ENCODE measurements around the gene TGFBR3L.

- TF ChIP-seq YY1 (IDR thresholded peaks at IDR 0.05; ENCODE audit: insufficient read depth, insufficient read length) (no peak), ZNF274 (IDR thresholded peaks at IDR 0.05; ENCODE audit: low read depth, low read length) (no peak)
Observed at GRCh38 chr19:7872306-7873204, 42.1 kb upstream of the TGFBR3L start.
